Activated naive CD8-positive, alpha-beta T cell (primary cell): ENCODE results near the gene ZNF430.

Experiments
- H3K27ac Mint-ChIP-seq: one replicate; pipeline ENCODE4 v1.8.0; 2021; ENCODE audit warnings: mixed read lengths
- H3K27me3 Mint-ChIP-seq: one replicate; pipeline ENCODE4 v1.8.0; 2021; ENCODE audit warnings: mixed read lengths
- H3K36me3 Mint-ChIP-seq: one replicate; pipeline ENCODE4 v1.8.0; 2021; ENCODE audit warnings: mixed read lengths
- H3K4me1 Mint-ChIP-seq: one replicate; pipeline ENCODE4 v1.8.0; 2021; ENCODE audit warnings: low read depth, mixed read lengths
- H3K4me3 Mint-ChIP-seq: one replicate; pipeline ENCODE4 v1.8.0; 2021; ENCODE audit warnings: mild to moderate bottlenecking, mixed read lengths
- H3K9me3 Mint-ChIP-seq: one replicate; pipeline ENCODE4 v1.8.0; 2021; ENCODE audit warnings: low read depth, mixed read lengths

Gene ZNF430

DNA sequence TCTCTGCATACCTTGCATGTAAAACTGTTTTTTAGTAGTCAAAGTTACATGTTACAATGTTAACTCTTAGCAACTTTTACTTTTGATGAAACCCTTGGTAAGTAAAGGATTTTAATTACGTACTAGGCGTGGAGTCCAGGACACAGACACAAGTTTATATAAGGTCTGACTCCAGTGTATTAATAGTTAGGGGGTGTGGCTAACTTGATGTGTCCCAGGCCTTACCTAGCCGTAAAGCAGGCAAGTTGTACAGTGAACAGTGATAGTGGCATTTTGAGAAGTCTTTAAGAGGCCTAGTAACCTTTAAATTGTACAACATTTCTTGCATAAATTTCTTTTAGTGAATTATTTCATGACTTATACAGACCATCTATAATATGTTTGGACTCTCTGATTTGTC lies 67.4 kb downstream of the ZNF430 start:
- H3K4me1 Mint-ChIP-seq = peaks cover 16% of the 10 kb centered on the region
- no peaks in the 10 kb centered on the region for H3K27me3 Mint-ChIP-seq
- no peak overlapping the region for H3K4me3 Mint-ChIP-seq
- peaks cover 10% of the 10 kb centered on the region for H3K36me3 Mint-ChIP-seq
- H3K9me3 Mint-ChIP-seq = no peaks in the 10 kb centered on the region
- no peak overlapping the region for H3K27ac Mint-ChIP-seq

DNA sequence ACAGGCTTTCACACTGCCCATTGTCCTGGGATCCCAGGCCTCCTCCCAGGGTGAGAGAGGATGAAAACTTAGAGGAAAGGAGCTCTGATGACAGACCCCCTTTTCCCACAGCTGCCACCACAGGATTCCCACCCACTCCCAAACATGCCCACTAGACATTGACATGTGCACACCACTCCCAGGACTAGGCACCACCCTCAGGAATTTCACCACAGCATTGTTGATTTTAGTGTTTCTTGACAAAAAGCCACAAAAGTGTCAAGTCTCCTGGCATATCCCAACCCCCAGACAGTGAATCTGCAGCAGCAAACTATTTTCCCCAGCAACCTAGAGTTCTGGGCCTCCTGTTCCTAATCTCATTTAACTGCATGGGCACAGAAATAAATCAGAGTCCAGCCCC lies 71.7 kb downstream of the ZNF430 start:
- Mint-ChIP-seq H3K27ac (peak overlapping the region; percentile 37), H3K9me3 (no peaks in the 10 kb centered on the region), H3K4me3 (no peak overlapping the region), H3K27me3 (no peaks in the 10 kb centered on the region), H3K4me1 (peaks cover 2% of the 10 kb centered on the region), H3K36me3 (peaks cover 8% of the 10 kb centered on the region)

DNA sequence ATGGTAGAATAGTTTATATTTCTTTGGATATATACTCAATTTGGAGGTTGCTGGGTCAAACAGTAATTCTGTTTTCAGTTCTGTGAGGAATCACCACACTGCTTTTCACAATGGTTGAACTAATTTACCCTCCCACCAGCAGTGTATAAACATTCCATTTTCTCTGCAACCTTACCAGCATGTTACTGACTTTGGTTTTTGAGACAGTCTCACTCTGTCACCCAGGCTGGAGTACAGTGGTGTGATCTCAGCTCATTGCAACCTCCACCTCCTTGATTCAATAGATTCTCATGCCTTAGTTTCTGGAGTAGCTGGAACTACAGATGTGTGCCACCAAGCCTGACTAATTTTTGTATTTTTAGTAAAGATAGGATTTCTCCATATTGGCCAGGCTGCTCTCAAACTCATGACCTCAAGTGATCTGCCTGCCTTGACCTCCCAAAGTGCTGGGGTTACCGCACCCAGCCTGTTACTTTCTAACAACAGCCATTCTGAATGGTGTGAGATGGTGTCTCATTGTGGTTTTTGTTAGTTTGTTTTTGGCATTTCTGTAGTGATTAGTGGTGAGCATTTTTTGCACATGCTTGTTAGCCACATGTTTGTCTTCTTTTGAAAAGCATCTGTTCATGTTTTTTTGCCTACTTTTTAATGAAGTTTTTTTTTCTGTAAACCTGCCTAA lies 74.0 kb downstream of the ZNF430 start:
- Mint-ChIP-seq H3K4me1 (peaks cover 2% of the 10 kb centered on the region), H3K9me3 (no peaks in the 10 kb centered on the region), H3K36me3 (peaks cover 17% of the 10 kb centered on the region), H3K27ac (no peak overlapping the region), H3K4me3 (no peak overlapping the region), H3K27me3 (no peaks in the 10 kb centered on the region)

DNA sequence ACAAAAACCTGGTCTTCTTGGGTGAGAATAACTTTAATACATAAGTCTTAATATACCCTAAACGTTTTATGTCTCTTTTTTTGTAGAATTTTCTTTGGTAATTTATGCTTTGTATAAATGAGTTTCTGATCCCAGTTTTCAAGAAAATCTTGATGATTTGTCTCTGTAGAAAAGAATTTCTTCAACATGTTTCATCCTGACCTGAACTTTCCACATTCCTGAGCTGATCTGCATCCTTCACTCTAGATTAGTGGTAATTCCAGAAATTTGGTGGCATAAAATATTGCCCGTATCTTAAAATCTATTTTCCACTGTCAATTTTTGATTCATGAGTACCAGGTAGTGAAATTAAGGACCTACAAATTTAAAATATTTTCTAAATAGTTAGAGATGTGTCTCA lies 77.8 kb downstream of the ZNF430 start:
- no peaks in the 10 kb centered on the region for H3K9me3 Mint-ChIP-seq
- H3K4me1 Mint-ChIP-seq = no peaks in the 10 kb centered on the region
- peaks cover 19% of the 10 kb centered on the region for H3K36me3 Mint-ChIP-seq
- no peaks in the 10 kb centered on the region for H3K27me3 Mint-ChIP-seq
- no peak overlapping the region for H3K4me3 Mint-ChIP-seq
- H3K27ac Mint-ChIP-seq = no peak overlapping the region

DNA sequence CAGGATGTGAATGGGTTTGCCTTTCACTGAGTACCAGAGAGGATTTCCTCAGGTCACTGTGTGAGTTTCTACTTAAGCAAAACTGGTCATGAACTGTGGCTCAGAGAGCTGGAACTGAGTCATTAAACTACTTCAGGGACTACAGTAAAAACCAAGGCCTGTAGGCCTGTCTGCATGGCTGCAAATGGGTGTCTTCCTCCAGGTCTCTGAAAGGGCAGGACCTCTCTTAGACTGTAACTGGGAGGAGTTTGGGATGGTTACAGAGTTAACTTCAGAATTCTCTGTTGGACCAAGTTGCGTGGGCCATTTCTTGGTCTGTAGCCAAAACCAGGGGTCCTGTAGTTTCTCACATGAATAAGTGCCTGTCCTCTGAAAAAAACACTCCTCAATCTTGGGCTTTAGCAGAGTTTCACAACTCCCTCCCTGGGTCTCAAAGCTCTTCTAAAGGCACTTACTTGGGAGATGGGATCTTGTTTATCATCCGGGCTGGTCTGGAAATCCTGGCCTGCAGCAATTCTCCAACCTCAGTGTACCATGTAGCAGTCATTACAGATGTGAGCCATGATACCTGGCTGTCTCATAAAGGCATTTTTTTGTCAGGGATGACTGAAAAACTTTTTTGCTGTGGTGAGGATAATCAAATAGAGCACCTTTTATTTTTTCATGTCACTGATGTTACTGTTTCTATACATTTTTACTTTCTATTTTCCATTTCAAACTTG lies 81.2 kb downstream of the ZNF430 start:
- Mint-ChIP-seq H3K36me3 (peaks cover 19% of the 10 kb centered on the region), H3K4me3 (no peak overlapping the region), H3K27me3 (no peaks in the 10 kb centered on the region), H3K4me1 (no peaks in the 10 kb centered on the region), H3K9me3 (no peaks in the 10 kb centered on the region), H3K27ac (no peak overlapping the region)

DNA sequence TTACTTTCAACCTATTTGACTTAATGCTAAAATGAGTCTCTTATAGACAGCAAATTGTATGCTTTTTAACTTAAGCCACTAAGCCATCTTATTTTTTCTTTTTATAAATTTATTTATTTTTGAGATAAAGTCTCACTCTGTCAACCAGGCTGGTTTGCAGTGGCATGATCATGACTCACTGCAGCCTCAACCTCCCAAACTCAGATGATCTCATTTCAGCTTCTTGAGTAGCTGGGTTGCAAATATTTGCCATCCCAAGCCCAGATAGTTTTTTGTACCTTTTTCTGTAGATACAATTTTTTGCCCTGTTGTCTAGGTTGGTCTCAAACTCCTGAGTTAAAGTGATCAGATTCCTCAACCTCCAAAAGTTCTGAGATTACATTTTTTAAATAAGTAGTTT lies 88.7 kb downstream of the ZNF430 start:
- H3K36me3 Mint-ChIP-seq = peaks cover 55% of the 10 kb centered on the region
- peaks cover 17% of the 10 kb centered on the region for H3K9me3 Mint-ChIP-seq
- no peak overlapping the region for H3K4me3 Mint-ChIP-seq
- no peaks in the 10 kb centered on the region for H3K4me1 Mint-ChIP-seq
- H3K27me3 Mint-ChIP-seq = no peaks in the 10 kb centered on the region
- no peak overlapping the region for H3K27ac Mint-ChIP-seq
